Mesenchymal stem cell (in vitro differentiated cells and primary cell): ENCODE data around the gene UTF1.

Experiments used
- DNase-seq: peaks from one replicate; pipeline ENCODE4 v3.0.0-alpha.2; 2013
- H2AFZ ChIP-seq: one replicate; pipeline ENCODE4 v1.6.1; 2013; ENCODE audit warnings: low read depth, mild to moderate bottlenecking, control low read depth, inconsistent platforms, low read length, moderate library complexity
- H2AK5ac ChIP-seq: 2 replicates; pipeline ENCODE4 v1.6.1; 2013; ENCODE audit warnings: low read length, moderate library complexity, mild to moderate bottlenecking, inconsistent platforms; ENCODE audit not compliant: severe bottlenecking
- H2BK120ac ChIP-seq: one replicate; pipeline ENCODE4 v1.6.1; 2013; ENCODE audit warnings: low read depth, mild to moderate bottlenecking, inconsistent platforms, low read length, moderate library complexity
- H2BK12ac ChIP-seq, 2 experiments: one replicate each; pipeline ENCODE4 v1.6.1; 2013; ENCODE audit warnings: inconsistent platforms in 2 of 2, low read length in 2 of 2, mild to moderate bottlenecking in 2 of 2, moderate library complexity in 2 of 2, control low read depth in 1 of 2
- H2BK15ac ChIP-seq: one replicate; pipeline ENCODE4 v1.6.1; 2013; ENCODE audit warnings: mild to moderate bottlenecking, low read depth, inconsistent platforms; ENCODE audit not compliant: poor library complexity, severe bottlenecking
- H2BK5ac ChIP-seq: 2 replicates; pipeline ENCODE4 v1.6.1; 2013; ENCODE audit warnings: low read depth, mild to moderate bottlenecking, low read length, control low read depth, inconsistent platforms; ENCODE audit not compliant: poor library complexity, severe bottlenecking
- H3K14ac ChIP-seq, 2 experiments: one replicate each; pipeline ENCODE4 v1.6.1; 2013; ENCODE audit warnings: inconsistent platforms in 2 of 2, low read length in 2 of 2, control low read depth in 1 of 2, mild to moderate bottlenecking in 1 of 2, moderate library complexity in 1 of 2
- H3K18ac ChIP-seq, 2 experiments: one replicate each; pipeline ENCODE4 v1.6.1; 2013; ENCODE audit warnings: inconsistent platforms in 2 of 2, low read length in 2 of 2, control low read depth in 1 of 2, low read depth in 1 of 2, mild to moderate bottlenecking in 1 of 2
- H3K23ac ChIP-seq, 2 experiments: one replicate each; pipeline ENCODE4 v1.6.1; 2013; ENCODE audit warnings: inconsistent platforms in 2 of 2, low read length in 2 of 2, mild to moderate bottlenecking in 2 of 2, moderate library complexity in 2 of 2, control low read depth in 1 of 2
- H3K27ac ChIP-seq: 2 replicates; pipeline ENCODE4 v1.5.1; 2013; ENCODE audit warnings: mild to moderate bottlenecking, moderate library complexity, low read length, control low read depth, inconsistent platforms; ENCODE audit not compliant: poor library complexity, severe bottlenecking
- H3K27me3 ChIP-seq, 2 experiments: 2 replicates each; pipeline versions ENCODE4 v1.6.1 to v1.7.0; 2013; ENCODE audit warnings: low read length in 2 of 2, mild to moderate bottlenecking in 2 of 2, moderate library complexity in 2 of 2, control low read depth in 1 of 2, inconsistent platforms in 1 of 2; ENCODE audit not compliant: control insufficient read depth in 1 of 2, insufficient read depth in 1 of 2
- H3K36me3 ChIP-seq, 2 experiments: 2 replicates each; pipeline versions ENCODE4 v1.6.1 to v1.7.0; 2013; ENCODE audit warnings: low read length in 2 of 2, control low read depth in 1 of 2, inconsistent platforms in 1 of 2, low read depth in 1 of 2, mild to moderate bottlenecking in 1 of 2; ENCODE audit not compliant: insufficient read depth in 2 of 2, control insufficient read depth in 1 of 2
- H3K4ac ChIP-seq, 2 experiments: one replicate each; pipeline ENCODE4 v1.6.1; 2013; ENCODE audit warnings: inconsistent platforms in 2 of 2, low read length in 2 of 2, mild to moderate bottlenecking in 2 of 2, moderate library complexity in 2 of 2, control low read depth in 1 of 2, low read depth in 1 of 2
- H3K4me1 ChIP-seq: 2 replicates; pipeline ENCODE4 v1.6.1; 2013; ENCODE audit warnings: low read depth, low read length, control low read depth; ENCODE audit not compliant: control insufficient read depth, insufficient read depth
- H3K4me2 ChIP-seq: 2 replicates; pipeline ENCODE4 v1.6.1; 2013; ENCODE audit warnings: low read length, mild to moderate bottlenecking, inconsistent platforms; ENCODE audit not compliant: poor library complexity, severe bottlenecking
- H3K4me3 ChIP-seq, 2 experiments: 2 replicates each; pipeline versions ENCODE4 v1.5.1 to v1.7.0; 2013; ENCODE audit warnings: low read length in 2 of 2, mild to moderate bottlenecking in 2 of 2, control low read depth in 1 of 2, low read depth in 1 of 2; ENCODE audit not compliant: insufficient read depth in 1 of 2
- H3K79me1 ChIP-seq: replicated peaks from 2 replicates; pipeline ENCODE4 v1.6.1; 2013; ENCODE audit warnings: mild to moderate bottlenecking, control low read depth, low read length, inconsistent platforms; ENCODE audit not compliant: poor library complexity, severe bottlenecking
- H3K9ac ChIP-seq: 2 replicates; pipeline ENCODE4 v1.7.0; 2013; ENCODE audit warnings: mild to moderate bottlenecking, low read length, moderate library complexity
- H3K9me3 ChIP-seq: 2 replicates; pipeline ENCODE4 v1.7.0; 2013; ENCODE audit warnings: mild to moderate bottlenecking, low read length; ENCODE audit not compliant: control insufficient read depth
- H4K8ac ChIP-seq: one replicate; pipeline ENCODE4 v1.6.1; 2013; ENCODE audit warnings: inconsistent platforms, mild to moderate bottlenecking, low read length, moderate library complexity
- H4K91ac ChIP-seq: one replicate; pipeline ENCODE4 v1.6.1; 2013; ENCODE audit warnings: mild to moderate bottlenecking, low read length, inconsistent platforms
- WGBS: methylation state at CpG from one replicate; pipeline ENCODE4 v1.1.7; 2013; ENCODE audit warnings: mixed read lengths; 5-methylcytosine and 5-hydroxymethylcytosine counted together

The UTF1 gene

GRCh38 chr10:133278577-133279265 lies 48.7 kb downstream of the UTF1 start:
- H2BK5ac ChIP-seq, result no peak overlapping the region

GRCh38 chr10:133279326-133280226 lies 49.6 kb downstream of the UTF1 start:
- H2BK12ac ChIP-seq, result no peak overlapping the region
- H3K9me3 ChIP-seq, result no peaks in the 10 kb centered on the region
- no peak overlapping the region for H2BK120ac ChIP-seq
- H2AFZ ChIP-seq, result no peak overlapping the region
- H3K23ac ChIP-seq, result no peak overlapping the region
- no peak overlapping the region for H4K91ac ChIP-seq
- H3K4me3 ChIP-seq, result no peak overlapping the region
- no peak overlapping the region for H3K9ac ChIP-seq
- H3K27ac ChIP-seq, result peak overlapping the region; percentile 16
- peaks cover 10% of the 10 kb centered on the region for H3K79me1 ChIP-seq
- no peak overlapping the region for H2AK5ac ChIP-seq
- no peak overlapping the region for H2BK5ac ChIP-seq
- no peak overlapping the region for H3K4ac ChIP-seq
- no peak overlapping the region for H3K4me2 ChIP-seq
- peaks cover 0 to 23% of the 10 kb centered on the region in 2 experiments for H3K27me3 ChIP-seq
- 90% methylated on average over 22 of the region's 24 CpGs for WGBS
- no peak overlapping the region for H3K14ac ChIP-seq
- no peak overlapping the region for H2BK15ac ChIP-seq
- H4K8ac ChIP-seq, result no peak overlapping the region
- H3K4me1 ChIP-seq, result peaks cover 54% of the 10 kb centered on the region
- peaks cover 60 to 61% of the 10 kb centered on the region in 2 experiments for H3K36me3 ChIP-seq
- no peak overlapping the region for H3K18ac ChIP-seq
- peak; percentile 19 for DNase-seq

More at GRCh38 chr10:133278577-133279265, 48.7 kb downstream of the UTF1 start:
- Histone ChIP-seq H3K23ac (no peak overlapping the region), H3K79me1 (peaks cover 4% of the 10 kb centered on the region), H2AFZ (no peak overlapping the region), H2BK12ac (peak overlapping the region in 1 of 2 experiments; percentile 74), H3K27ac (peak overlapping the region; percentile 36), H3K4ac (peak overlapping the region in 1 of 2 experiments; percentile 41), H3K18ac (peak overlapping the region in 1 of 2 experiments; percentile 6), H3K36me3 (peaks cover 51 to 56% of the 10 kb centered on the region in 2 experiments), H3K9ac (no peak overlapping the region), H4K8ac (peak overlapping the region; percentile 47), H3K4me3 (no peak overlapping the region), H4K91ac (peak overlapping the region; percentile 48), H3K27me3 (peaks cover 0 to 26% of the 10 kb centered on the region in 2 experiments), H2AK5ac (no peak overlapping the region), H3K9me3 (no peaks in the 10 kb centered on the region), H2BK15ac (peak overlapping the region; percentile 66), H3K14ac (no peak overlapping the region), H2BK120ac (no peak overlapping the region), H3K4me2 (peak overlapping the region; percentile 7), H3K4me1 (peaks cover 53% of the 10 kb centered on the region)
- 52% methylated on average over 19 of the region's 19 CpGs for WGBS
- peak; percentile 67 for DNase-seq

DNA sequence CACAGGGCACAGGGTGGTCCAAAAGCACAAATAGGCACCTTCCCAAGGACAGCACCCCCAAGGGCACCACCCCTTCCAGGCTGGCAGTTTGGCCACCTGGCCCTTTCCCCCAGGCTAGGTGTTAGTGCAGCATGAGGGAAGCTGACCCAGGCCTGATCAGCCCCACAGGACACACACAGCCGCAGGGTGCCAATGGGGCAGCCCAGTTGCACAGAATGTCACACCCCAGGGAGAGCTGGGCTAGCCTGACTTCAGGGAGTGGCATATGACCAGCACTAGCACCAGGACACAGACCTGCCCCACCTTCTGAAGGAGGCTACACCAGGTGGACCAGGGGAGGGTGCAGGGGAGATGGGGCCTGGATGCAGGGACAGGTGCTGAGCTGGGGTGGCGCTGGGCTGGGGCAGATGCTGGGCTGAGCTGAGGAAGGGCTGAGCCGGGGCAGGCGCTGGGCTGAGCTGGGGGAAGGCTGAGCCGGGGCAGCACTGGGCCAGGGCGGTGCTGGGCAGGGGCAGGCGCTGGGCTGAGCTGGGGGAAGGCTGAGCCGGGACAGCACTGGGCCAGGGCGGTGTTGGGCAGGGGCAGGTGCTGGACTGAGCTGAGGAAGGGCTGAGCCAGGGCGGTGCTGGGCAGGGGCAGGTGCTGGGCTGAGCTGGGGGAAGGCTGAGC lies 50.5 kb downstream of the UTF1 start:
- 90% methylated on average over 10 of the region's 10 CpGs for WGBS
- Histone ChIP-seq H3K4me3 (no peak overlapping the region), H4K91ac (no peak overlapping the region), H2BK5ac (no peak overlapping the region), H3K14ac (no peak overlapping the region), H3K9me3 (no peaks in the 10 kb centered on the region), H2BK12ac (no peak overlapping the region), H2BK15ac (no peak overlapping the region), H3K4me2 (no peak overlapping the region), H3K9ac (no peak overlapping the region), H3K27me3 (peaks cover 0 to 14% of the 10 kb centered on the region in 2 experiments), H3K36me3 (peaks cover 69 to 70% of the 10 kb centered on the region in 2 experiments), H3K4me1 (peaks cover 50% of the 10 kb centered on the region), H3K79me1 (peaks cover 19% of the 10 kb centered on the region), H2AFZ (no peak overlapping the region), H3K4ac (no peak overlapping the region), H2AK5ac (no peak overlapping the region), H4K8ac (no peak overlapping the region), H3K23ac (no peak overlapping the region), H3K18ac (no peak overlapping the region), H2BK120ac (no peak overlapping the region), H3K27ac (no peak overlapping the region)
- DNase-seq, result no peak
